ENCODE measurements around the gene DCAF11. TPM values are rescaled to one million over a fixed set of nuclear protein-coding genes. Genes with fewer than 3 reads are reported as not detected.
A peak's percentile ranks its signal among the peaks of the same experiment; 100 is the strongest.

The DCAF11 gene
- total RNA-seq, 1 donor from 2014 or later: 54.1 TPM

DNA sequence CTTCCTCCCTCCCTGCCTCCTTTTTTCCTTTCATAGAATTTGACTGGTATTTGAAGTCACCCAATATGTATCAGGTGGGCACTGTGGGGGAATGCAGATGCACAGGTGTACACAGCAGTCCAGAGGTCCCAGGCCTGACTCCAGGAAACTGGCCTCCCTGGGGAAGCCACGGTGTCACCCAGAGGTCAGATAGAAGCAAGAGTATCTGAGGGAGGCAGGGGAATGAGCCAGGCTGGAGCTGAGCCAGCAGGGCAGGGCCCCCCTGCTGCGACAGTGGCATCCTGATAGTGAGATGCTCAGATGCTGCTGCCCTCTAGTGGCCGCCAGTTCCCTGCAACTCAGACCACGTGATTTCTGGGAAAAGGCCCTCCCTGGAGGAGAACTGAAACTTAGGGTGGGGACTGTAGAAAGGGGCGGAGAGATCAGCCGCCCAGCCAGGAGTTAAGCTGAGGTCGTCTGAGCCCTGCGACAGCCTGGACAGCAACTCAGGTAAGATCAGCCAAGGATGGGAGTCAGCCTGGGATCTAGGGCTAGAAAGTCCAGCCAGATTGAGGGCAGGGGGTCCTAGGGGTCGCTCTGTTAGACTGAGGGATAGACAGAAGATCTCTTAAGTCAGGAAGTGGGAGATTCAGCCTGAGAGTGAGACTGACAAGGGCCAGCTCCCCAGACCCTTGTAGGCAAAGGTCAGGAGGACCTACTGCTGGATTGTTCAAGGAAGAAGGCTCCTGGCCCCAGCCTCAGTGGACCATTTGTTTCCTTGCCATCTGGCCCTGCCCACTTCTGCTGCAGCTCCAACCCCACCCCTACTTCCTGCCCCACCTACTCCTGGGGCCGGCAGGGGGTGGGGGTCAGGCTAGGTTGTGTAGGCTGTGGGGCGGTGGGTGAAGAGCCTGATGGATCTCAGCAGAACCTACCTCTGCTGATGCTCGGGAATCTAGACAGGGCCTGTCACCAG, 46.5 kb downstream of the DCAF11 start, which contains the start of gene IRF9:
IRF9 (plus strand) TSS at position 416 of the 955 bp plus-strand sequence. CDS start 880 bp downstream, outside the sequence.
- TF ChIP-seq, protein P1, sequence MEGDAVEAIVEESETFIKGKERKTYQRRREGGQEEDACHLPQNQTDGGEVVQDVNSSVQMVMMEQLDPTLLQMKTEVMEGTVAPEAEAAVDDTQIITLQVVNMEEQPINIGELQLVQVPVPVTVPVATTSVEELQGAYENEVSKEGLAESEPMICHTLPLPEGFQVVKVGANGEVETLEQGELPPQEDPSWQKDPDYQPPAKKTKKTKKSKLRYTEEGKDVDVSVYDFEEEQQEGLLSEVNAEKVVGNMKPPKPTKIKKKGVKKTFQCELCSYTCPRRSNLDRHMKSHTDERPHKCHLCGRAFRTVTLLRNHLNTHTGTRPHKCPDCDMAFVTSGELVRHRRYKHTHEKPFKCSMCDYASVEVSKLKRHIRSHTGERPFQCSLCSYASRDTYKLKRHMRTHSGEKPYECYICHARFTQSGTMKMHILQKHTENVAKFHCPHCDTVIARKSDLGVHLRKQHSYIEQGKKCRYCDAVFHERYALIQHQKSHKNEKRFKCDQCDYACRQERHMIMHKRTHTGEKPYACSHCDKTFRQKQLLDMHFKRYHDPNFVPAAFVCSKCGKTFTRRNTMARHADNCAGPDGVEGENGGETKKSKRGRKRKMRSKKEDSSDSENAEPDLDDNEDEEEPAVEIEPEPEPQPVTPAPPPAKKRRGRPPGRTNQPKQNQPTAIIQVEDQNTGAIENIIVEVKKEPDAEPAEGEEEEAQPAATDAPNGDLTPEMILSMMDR (IDR thresholded peaks at IDR 0.05; ENCODE audit: partially characterized antibody, unreplicated experiment): peak; percentile 92
- Mint-ChIP-seq H3K27me3 (ENCODE audit: unreplicated experiment) (peaks cover 2% of the 10 kb centered on the region), H3K36me3 (ENCODE audit: unreplicated experiment) (peaks cover 8% of the 10 kb centered on the region), H3K9me3 (ENCODE audit: unreplicated experiment) (peaks cover 4% of the 10 kb centered on the region), H3K4me1 (ENCODE audit: low read depth, unreplicated experiment) (peaks cover 7% of the 10 kb centered on the region), H3K27ac (ENCODE audit: unreplicated experiment) (peak within 1 kb of the TSS; percentile 64), H3K4me3 (ENCODE audit: unreplicated experiment) (peak within 1 kb of the TSS; percentile 85)
- peak; percentile 98 for DNase-seq

DNA sequence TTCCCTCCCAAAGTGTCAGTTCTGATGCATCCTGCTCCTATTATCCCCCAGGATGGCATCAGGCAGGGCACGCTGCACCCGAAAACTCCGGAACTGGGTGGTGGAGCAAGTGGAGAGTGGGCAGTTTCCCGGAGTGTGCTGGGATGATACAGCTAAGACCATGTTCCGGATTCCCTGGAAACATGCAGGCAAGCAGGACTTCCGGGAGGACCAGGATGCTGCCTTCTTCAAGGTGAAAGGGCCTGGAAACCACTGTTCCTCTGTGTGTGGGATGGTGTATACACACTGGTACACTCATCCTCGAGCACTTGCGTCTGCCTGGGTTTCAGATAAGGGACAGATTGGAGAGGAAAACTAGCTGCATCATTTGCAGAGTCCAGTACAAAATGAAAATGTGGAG, 47.5 kb downstream of the DCAF11 start:
- Mint-ChIP-seq H3K4me3 (ENCODE audit: unreplicated experiment) (peak overlapping the region; percentile 85), H3K27me3 (ENCODE audit: unreplicated experiment) (peaks cover 2% of the 10 kb centered on the region), H3K36me3 (ENCODE audit: unreplicated experiment) (peaks cover 4% of the 10 kb centered on the region), H3K9me3 (ENCODE audit: unreplicated experiment) (peaks cover 2% of the 10 kb centered on the region), H3K27ac (ENCODE audit: unreplicated experiment) (peak overlapping the region; percentile 64), H3K4me1 (ENCODE audit: low read depth, unreplicated experiment) (peaks cover 7% of the 10 kb centered on the region)
- TF ChIP-seq, protein P1 (IDR thresholded peaks at IDR 0.05; ENCODE audit: partially characterized antibody, unreplicated experiment): no peak
- no peak for DNase-seq

GRCh38 chr14:24164518-24164991, 50.0 kb downstream of the DCAF11 start:
- peaks cover 4% of the 10 kb centered on the region for H3K36me3 Mint-ChIP-seq (ENCODE audit: unreplicated experiment)
- peaks cover 2% of the 10 kb centered on the region for H3K9me3 Mint-ChIP-seq (ENCODE audit: unreplicated experiment)
- no peak for DNase-seq
- H3K4me3 Mint-ChIP-seq (ENCODE audit: unreplicated experiment): no peak overlapping the region
- H3K27ac Mint-ChIP-seq (ENCODE audit: unreplicated experiment): no peak overlapping the region
- TF ChIP-seq, protein P1 (IDR thresholded peaks at IDR 0.05; ENCODE audit: partially characterized antibody, unreplicated experiment): no peak
- peaks cover 7% of the 10 kb centered on the region for H3K4me1 Mint-ChIP-seq (ENCODE audit: low read depth, unreplicated experiment)
- peaks cover 3% of the 10 kb centered on the region for H3K27me3 Mint-ChIP-seq (ENCODE audit: unreplicated experiment)

DNA sequence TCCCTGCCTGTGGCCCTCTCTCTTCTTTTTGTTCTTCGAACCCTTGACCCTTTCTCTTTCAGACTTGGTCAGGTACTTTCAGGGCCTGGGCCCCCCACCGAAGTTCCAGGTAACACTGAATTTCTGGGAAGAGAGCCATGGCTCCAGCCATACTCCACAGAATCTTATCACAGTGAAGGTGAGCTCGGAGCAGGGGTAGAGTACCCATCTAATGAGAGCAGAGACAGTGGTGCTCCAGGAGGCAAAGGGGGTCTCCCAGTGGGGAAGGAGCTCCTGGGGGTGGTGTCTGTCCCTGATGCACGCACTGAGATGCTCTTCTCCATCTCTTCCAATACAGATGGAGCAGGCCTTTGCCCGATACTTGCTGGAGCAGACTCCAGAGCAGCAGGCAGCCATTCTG, 51.2 kb downstream of the DCAF11 start:
- H3K4me1 Mint-ChIP-seq (ENCODE audit: low read depth, unreplicated experiment): peaks cover 7% of the 10 kb centered on the region
- H3K9me3 Mint-ChIP-seq (ENCODE audit: unreplicated experiment): peaks cover 4% of the 10 kb centered on the region
- peaks cover 4% of the 10 kb centered on the region for H3K36me3 Mint-ChIP-seq (ENCODE audit: unreplicated experiment)
- H3K27me3 Mint-ChIP-seq (ENCODE audit: unreplicated experiment): peaks cover 1% of the 10 kb centered on the region
- TF ChIP-seq, protein P1 (IDR thresholded peaks at IDR 0.05; ENCODE audit: partially characterized antibody, unreplicated experiment): no peak
- no peak overlapping the region for H3K4me3 Mint-ChIP-seq (ENCODE audit: unreplicated experiment)
- no peak overlapping the region for H3K27ac Mint-ChIP-seq (ENCODE audit: unreplicated experiment)
- no peak for DNase-seq
